Stimulated activated memory B cell treated with anti-CD40 and anti-IgM and Interleukin-4, amounts not matched to agents 10 μg/mL and 1 μg/mL and 100 μg/mL, for 72 hours (primary cell): ENCODE results near the gene CYYR1.

Experiments used
- ATAC-seq: fragments of 150-1000 bp; cut with Tn5 transposase; 2 replicates; pipeline ENCODE4 v1.10.0; 2021
- H3K27ac Mint-ChIP-seq: one replicate; pipeline ENCODE4 v1.8.0; 2022; ENCODE audit warnings: mild to moderate bottlenecking, mixed read lengths
- H3K27me3 Mint-ChIP-seq: one replicate; pipeline ENCODE4 v1.8.0; 2022; ENCODE audit warnings: mixed read lengths
- H3K36me3 Mint-ChIP-seq: one replicate; pipeline ENCODE4 v1.8.0; 2022; ENCODE audit warnings: mixed read lengths
- H3K4me1 Mint-ChIP-seq: one replicate; pipeline ENCODE4 v1.8.0; 2022; ENCODE audit warnings: mixed read lengths
- H3K4me3 Mint-ChIP-seq: one replicate; pipeline ENCODE4 v1.8.0; 2022; ENCODE audit warnings: mild to moderate bottlenecking, moderate library complexity, mixed read lengths
- H3K9me3 Mint-ChIP-seq: one replicate; pipeline ENCODE4 v1.8.0; 2022; ENCODE audit warnings: mixed read lengths

The CYYR1 gene

DNA sequence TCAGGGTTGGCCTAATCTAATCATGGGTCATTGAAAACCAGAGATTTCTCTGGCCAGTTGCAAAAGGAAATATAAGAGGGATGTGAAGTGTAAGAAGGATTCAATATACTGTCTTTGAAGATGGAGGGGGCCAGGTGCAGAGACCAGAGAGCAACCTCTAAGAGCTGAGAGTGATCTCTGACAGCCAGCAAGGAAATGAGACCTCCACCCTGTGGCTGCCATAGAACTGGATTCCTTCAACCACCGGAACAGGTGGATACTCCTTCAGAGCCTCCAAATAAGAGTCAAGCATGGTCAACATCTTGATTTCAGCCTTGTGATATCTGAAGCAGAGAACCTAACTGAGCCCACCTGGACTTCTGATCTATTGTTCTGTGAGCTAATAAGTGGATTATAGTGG is 128.4 kb downstream of the CYYR1 start:
- Mint-ChIP-seq H3K27ac (no peak overlapping the region), H3K27me3 (no peaks in the 10 kb centered on the region), H3K36me3 (no peaks in the 10 kb centered on the region), H3K9me3 (no peaks in the 10 kb centered on the region), H3K4me3 (no peak overlapping the region), H3K4me1 (no peaks in the 10 kb centered on the region)
- ATAC-seq, result no peak

DNA sequence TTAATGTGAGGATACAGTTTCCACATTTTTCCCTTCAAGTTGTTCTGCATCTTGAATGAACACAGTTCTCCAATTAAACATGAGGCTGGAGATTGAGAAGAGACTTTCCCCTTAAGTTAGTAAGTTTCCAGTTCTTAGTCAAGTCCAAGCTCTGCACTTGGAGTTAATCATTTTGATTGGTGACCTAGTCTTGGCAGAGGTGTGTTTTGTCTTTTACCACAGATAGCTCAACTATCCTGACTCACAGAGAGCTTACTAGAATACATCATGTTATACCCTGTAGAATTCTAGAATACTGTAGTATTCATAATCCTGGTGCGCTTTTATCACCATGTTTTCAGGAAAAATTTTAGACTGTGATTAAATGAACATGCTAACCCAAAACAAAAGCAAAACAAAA is 129.2 kb downstream of the CYYR1 start:
- Mint-ChIP-seq H3K4me1 (no peaks in the 10 kb centered on the region), H3K27ac (no peak overlapping the region), H3K27me3 (no peaks in the 10 kb centered on the region), H3K4me3 (no peak overlapping the region), H3K36me3 (no peaks in the 10 kb centered on the region), H3K9me3 (no peaks in the 10 kb centered on the region)
- no peak for ATAC-seq

DNA sequence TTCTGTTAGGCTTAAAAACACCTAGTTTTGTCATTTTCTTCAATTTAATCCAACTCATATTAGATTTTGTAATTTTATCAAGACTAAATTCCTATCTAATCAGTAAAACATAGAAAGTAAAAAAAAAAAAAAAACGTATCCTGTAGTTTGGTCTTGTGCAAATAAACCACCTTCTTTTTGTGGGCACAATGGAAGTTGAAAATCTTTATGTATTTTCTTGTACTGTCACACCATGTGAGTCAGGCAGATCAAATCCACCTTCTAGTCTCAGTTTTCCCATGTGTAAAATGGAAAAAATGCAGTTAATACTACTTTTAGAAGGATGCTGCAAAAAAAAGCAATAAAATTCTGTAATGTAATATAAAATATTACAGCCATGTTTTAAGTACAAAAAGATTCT is 129.8 kb downstream of the CYYR1 start:
- no peaks in the 10 kb centered on the region for H3K36me3 Mint-ChIP-seq
- no peak for ATAC-seq
- H3K4me1 Mint-ChIP-seq, result no peaks in the 10 kb centered on the region
- no peak overlapping the region for H3K27ac Mint-ChIP-seq
- H3K4me3 Mint-ChIP-seq, result no peak overlapping the region
- no peaks in the 10 kb centered on the region for H3K27me3 Mint-ChIP-seq
- H3K9me3 Mint-ChIP-seq, result no peaks in the 10 kb centered on the region

DNA sequence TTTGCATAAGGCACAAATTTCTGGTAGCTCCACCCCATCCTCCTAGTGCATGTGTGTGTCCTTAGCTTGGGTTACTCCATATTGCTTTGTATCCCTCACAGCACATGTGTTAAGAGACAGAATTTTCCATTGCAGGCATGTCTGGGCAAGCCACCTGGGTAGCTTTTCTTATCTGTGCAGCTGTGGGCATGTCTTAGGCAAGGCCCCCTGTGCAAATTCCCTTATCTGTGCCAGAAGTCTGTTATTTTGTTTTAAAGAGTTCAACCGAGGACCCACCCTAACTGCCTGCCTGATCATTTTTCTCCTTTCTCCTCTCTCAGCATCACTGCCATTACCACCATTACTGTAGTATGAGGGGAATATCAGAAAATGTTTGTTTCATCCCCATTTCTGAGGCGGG is 131.9 kb downstream of the CYYR1 start:
- H3K27me3 Mint-ChIP-seq, result no peaks in the 10 kb centered on the region
- H3K4me3 Mint-ChIP-seq, result no peak overlapping the region
- no peak for ATAC-seq
- H3K4me1 Mint-ChIP-seq, result no peaks in the 10 kb centered on the region
- H3K9me3 Mint-ChIP-seq, result no peaks in the 10 kb centered on the region
- H3K36me3 Mint-ChIP-seq, result no peaks in the 10 kb centered on the region
- no peak overlapping the region for H3K27ac Mint-ChIP-seq

DNA sequence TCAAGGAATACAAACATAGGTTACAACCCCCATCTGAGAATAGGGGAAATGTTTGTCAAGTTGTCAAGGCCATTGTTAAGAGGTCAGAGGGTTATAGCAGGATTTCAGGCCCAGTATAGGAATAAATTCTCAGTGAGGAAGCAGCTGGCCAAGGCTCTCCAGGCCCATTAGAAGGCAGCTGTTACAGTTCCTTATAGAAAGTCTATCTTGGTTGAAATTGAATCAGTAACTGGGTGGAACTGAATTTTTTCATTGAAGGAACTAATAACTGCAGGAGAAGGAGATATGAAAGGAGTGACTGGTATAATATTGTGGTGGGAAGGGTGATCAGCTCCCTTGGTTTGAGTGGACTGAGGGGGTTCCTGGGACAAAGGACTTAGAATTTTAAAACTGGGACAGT is 134.1 kb downstream of the CYYR1 start:
- ATAC-seq, result no peak
- Mint-ChIP-seq H3K27ac (no peak overlapping the region), H3K9me3 (no peaks in the 10 kb centered on the region), H3K27me3 (no peaks in the 10 kb centered on the region), H3K4me3 (no peak overlapping the region), H3K4me1 (no peaks in the 10 kb centered on the region), H3K36me3 (no peaks in the 10 kb centered on the region)

DNA sequence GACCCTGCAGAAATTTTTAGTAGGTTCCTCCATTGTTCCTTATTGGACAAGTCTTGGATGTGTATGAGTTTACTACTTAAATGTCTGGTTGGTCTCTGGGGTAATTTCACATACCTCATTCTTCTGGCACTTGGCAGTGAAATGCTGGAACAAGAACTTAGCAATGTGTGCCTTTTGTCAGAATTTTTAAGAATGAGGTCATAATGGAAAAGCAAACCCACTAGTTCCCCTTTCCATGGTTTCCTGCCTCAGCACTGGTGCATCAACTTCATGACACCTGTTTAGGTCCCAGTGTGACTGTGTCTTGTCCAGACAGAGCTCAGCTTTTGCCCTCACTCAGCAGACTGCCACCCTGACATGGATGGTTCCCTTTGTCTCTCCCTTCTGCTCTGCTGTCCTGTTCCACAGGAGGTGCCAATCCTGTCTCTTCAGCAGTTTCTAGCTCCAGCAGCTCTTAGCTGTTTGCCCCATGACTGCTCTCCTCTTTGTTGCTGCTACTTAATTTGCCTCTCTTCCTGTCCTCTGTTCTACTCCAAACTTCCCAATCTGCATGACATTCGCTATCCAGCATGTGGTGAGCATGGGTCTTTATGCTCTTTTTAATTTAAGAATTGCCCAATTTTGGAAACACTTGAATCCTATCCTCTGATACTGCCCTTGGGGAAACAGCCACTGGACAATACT is 135.6 kb downstream of the CYYR1 start:
- Mint-ChIP-seq H3K4me3 (no peak overlapping the region), H3K4me1 (no peaks in the 10 kb centered on the region), H3K27me3 (no peaks in the 10 kb centered on the region), H3K27ac (no peak overlapping the region), H3K9me3 (no peaks in the 10 kb centered on the region), H3K36me3 (no peaks in the 10 kb centered on the region)
- ATAC-seq, result peak; percentile 48

DNA sequence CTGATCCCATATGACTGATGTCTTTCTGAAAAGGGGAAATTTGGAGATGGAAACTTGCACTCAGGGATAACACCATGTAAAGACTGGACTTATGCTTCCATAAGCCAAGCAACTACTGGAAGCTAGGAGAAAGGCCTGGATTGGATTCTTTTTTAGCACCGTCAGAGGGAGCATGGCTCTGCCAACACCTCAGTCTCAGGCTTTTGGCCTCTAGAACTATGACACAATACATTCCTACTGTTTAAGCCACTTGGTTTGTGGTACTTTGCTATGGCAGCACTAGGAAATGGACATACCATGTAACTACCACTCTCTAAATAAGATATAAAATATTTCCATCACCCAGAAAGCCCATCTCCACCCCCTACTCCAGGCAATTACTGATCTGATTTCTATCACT is 139.7 kb downstream of the CYYR1 start:
- no peak overlapping the region for H3K4me3 Mint-ChIP-seq

DNA sequence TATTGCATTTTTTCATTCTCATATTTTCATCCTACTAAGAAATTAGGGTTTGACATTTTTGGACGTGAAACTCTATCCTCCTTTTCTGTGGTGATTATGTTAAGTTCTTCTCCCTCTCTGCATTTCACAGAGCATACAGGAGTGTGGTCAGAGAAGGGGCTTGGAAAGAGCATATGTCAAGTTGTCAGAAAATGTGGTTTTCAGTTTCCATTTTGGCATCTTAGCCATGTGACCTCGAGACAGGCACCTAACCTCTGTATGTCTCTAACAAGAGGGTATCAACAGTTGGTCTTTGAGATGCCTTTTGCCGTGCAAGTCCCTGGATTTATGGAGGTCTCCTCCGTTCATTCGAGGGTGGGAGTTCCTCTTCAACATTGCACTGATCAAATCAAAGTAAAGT is 140.7 kb downstream of the CYYR1 start:
- no peaks in the 10 kb centered on the region for H3K36me3 Mint-ChIP-seq
- H3K4me1 Mint-ChIP-seq, result no peaks in the 10 kb centered on the region
- H3K4me3 Mint-ChIP-seq, result no peak overlapping the region
- no peak for ATAC-seq
- H3K9me3 Mint-ChIP-seq, result no peaks in the 10 kb centered on the region
- no peaks in the 10 kb centered on the region for H3K27me3 Mint-ChIP-seq
- H3K27ac Mint-ChIP-seq, result no peak overlapping the region

More for the DNA sequence above, 139.7 kb downstream of the CYYR1 start:
- no peak for ATAC-seq
- Mint-ChIP-seq H3K36me3 (no peaks in the 10 kb centered on the region), H3K27ac (no peak overlapping the region), H3K27me3 (no peaks in the 10 kb centered on the region), H3K9me3 (no peaks in the 10 kb centered on the region), H3K4me1 (no peaks in the 10 kb centered on the region)

DNA sequence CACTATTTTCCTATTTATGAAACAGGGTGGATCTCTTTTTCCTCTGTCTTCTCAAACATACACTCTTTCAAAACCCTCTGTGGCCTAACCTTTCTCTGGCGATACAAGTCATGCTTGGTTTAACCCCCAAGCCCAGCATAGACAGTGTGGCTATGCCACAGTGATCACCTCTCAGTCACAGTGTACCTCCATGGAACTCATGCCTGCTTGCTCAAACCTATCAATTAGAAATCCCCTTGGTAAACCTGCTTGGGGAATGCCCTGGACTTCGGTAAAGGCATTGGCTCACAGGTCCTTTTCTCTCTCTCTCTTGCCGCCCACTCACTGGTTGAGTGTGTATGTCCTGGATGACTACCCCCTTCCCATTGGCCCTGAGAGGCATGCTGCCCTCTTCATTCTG is 147.5 kb downstream of the CYYR1 start:
- Mint-ChIP-seq H3K27ac (no peak overlapping the region), H3K4me1 (no peaks in the 10 kb centered on the region), H3K4me3 (no peak overlapping the region), H3K9me3 (no peaks in the 10 kb centered on the region), H3K36me3 (no peaks in the 10 kb centered on the region), H3K27me3 (no peaks in the 10 kb centered on the region)
- ATAC-seq, result peak; percentile 48

DNA sequence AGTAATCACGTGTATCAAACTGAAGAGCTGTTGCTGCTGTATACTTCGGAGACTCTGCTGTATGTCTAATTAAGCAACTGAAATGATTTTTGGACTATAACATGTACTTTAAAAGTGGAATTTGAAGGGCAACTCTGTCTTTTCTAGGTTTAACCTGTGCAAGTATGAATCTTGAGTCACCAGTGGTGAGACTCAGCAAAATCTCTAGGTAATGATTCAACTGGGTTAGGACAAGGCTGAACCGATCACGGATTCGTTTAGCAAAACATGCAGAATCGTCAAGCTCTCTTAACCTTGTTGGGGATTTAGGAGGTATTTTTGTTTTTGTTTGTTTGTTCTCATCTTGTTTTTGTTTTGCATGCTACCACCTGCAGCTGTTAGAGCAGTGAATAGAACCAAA is 149.6 kb downstream of the CYYR1 start:
- Mint-ChIP-seq H3K4me3 (no peak overlapping the region), H3K9me3 (no peaks in the 10 kb centered on the region), H3K27me3 (no peaks in the 10 kb centered on the region), H3K4me1 (no peaks in the 10 kb centered on the region), H3K36me3 (no peaks in the 10 kb centered on the region), H3K27ac (no peak overlapping the region)
- ATAC-seq, result no peak

DNA sequence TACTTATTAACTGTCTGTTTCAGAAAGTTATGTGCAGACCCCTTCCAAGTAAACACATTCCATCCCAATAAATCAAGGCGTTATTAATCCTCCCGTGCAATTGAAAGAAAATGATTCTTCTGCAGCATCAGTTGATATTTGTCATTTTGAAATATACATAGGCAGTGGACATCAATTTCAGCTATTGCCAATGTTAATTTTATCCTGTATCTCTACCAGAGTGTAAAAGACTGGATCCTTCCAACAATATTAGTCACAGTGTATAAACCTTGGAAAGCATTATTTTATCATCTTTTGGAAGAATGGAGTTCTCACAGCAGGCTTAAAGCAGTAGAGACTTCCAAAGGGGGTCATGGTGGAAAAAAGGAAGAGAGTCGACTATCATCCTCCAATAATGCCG is 150.4 kb downstream of the CYYR1 start:
- ATAC-seq, result no peak
- H3K27me3 Mint-ChIP-seq, result no peaks in the 10 kb centered on the region
- H3K36me3 Mint-ChIP-seq, result no peaks in the 10 kb centered on the region
- H3K4me3 Mint-ChIP-seq, result no peak overlapping the region
- H3K9me3 Mint-ChIP-seq, result no peaks in the 10 kb centered on the region
- no peak overlapping the region for H3K27ac Mint-ChIP-seq
- no peaks in the 10 kb centered on the region for H3K4me1 Mint-ChIP-seq

DNA sequence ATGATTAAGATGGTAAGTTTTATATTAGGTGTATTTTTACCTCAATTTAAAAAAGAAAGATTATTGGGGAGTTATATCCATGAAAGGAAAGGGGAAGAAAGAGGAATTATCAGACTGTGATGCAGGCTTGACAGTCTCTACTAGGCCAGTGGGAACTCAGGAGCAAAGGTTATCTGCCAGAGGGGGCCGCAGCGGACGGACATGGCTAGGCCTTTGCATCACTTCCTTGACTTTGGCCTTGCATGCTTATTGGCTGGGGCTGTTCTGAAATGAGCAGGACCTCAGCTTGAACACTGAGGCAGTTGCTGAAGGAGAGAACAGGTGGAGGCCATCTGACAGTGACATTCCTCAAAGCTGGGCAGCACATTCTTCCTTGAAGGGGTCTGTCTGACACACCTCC is 150.9 kb downstream of the CYYR1 start:
- Mint-ChIP-seq H3K4me3 (no peak overlapping the region), H3K9me3 (no peaks in the 10 kb centered on the region), H3K27ac (no peak overlapping the region), H3K4me1 (no peaks in the 10 kb centered on the region), H3K27me3 (no peaks in the 10 kb centered on the region), H3K36me3 (no peaks in the 10 kb centered on the region)
- no peak for ATAC-seq

DNA sequence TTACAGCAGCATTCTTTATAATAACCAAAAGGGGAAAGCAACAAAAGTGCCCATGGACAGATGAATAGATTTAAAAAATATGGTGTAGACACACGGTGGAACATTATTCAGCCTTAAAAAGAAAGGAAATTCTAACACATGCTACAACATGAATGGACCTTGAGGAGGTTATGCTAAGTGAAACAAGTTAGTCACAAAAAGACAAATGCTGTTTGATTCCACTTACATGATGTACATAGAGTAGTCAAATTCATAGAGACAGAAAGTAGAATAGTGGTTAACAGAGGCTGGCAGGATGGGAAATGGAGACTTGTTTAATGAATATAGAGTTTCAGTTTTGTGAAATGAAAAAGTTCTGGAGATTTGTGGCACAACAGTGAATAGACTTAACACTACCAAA is 151.4 kb downstream of the CYYR1 start:
- Mint-ChIP-seq H3K4me1 (no peaks in the 10 kb centered on the region), H3K27ac (no peak overlapping the region), H3K36me3 (no peaks in the 10 kb centered on the region), H3K9me3 (no peaks in the 10 kb centered on the region), H3K27me3 (no peaks in the 10 kb centered on the region), H3K4me3 (no peak overlapping the region)
- no peak for ATAC-seq
